Lower leg skin (tissue), 4 donors: ENCODE results near the gene KCNK15. TPM values are rescaled to one million over a fixed set of nuclear protein-coding genes. Genes with fewer than 3 reads are reported as not detected.

ENCODE experiments used
- DNase-seq, 2 donors: peaks; one replicate each; pipeline ENCODE4 v3.0.0-alpha.2; 2019; ENCODE audit warnings: low spot score in 2 of 2
- H3K4me3 ChIP-seq: fragments of 200-600 bp; sonication (generic); 2 replicates; pipeline ENCODE4 v1.5.1; 2017; ENCODE audit warnings: mild to moderate bottlenecking, low read depth; ENCODE audit not compliant: poor library complexity, severe bottlenecking
- CTCF ChIP-seq, 3 donors: fragments of 450-650 bp; IDR thresholded peaks; one replicate each; pipeline ENCODE4 v1.5.1; 2016; ENCODE audit warnings: antibody characterized with exemption in 3 of 3, mild to moderate bottlenecking in 3 of 3, moderate library complexity in 2 of 3
- POLR2A ChIP-seq, 2 donors: fragments of 450-650 bp; IDR thresholded peaks; one replicate each; pipeline ENCODE4 v1.6.1; 2016 to 2017; ENCODE audit warnings: antibody characterized with exemption in 2 of 2, mild to moderate bottlenecking in 1 of 2, moderate library complexity in 1 of 2
- WGBS, 2 donors: methylation state at CpG; one replicate each; pipeline ENCODE4 v1.1.5; 2018; 5-methylcytosine and 5-hydroxymethylcytosine counted together
- intact Hi-C: fragments of 100-400 bp; cut with DNase I; formaldehyde crosslinking; loops from one replicate; pipeline ENCODE4 v1.15.0; 2023; ENCODE audit warnings: low total_unique reads
- total RNA-seq, 4 donors: library from RNA; depleted of rRNA; stranded (reverse); fragments of >200 nt; gene quantifications; one replicate each; pipeline ENCODE4 v1.1.0, GENCODE V29; 2016

The KCNK15 gene
- total RNA-seq, 4 donors from 2014 or later = 1.5 to 3.5 (median 2.5) TPM

DNA sequence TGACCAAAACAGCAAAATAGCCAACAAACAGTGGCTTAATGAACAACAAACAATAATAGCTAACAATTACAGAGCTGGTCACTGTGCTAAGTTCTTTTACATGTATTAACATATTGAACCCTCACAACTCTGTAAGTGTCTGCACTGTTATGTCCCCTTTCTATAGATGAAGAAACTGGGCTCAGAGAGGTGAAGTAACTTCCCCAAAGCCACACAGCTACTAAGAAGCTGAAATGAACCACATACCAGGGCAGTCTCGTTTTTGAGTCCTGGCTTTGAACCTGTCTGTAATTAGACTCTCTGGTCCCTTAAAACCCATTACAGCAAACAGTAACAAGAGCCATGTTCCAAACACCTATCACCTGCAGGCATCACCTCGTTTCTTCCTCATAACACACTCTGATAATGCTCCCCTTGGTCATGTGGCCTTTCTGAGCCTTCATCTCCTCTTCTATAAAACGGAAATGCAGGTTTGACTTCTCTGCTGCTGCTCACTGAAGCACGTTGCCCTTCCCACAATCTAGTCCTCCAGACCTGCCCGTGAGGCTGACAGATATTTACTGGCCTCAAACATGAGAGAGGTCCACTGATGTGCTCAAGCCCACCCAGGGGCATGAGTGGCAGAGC, 23.3 kb downstream of the KCNK15 start:
- no peak overlapping the region for H3K4me3 ChIP-seq
- 38 to 48% methylated on average over 5 of the region's 5 CpGs for WGBS, 2 donors
- DNase-seq = no peak
- no peak for TF ChIP-seq POLR2A (IDR thresholded peaks at IDR 0.05)
- no peak for TF ChIP-seq CTCF (IDR thresholded peaks at IDR 0.05)
- intact Hi-C loops = no loop called here

DNA sequence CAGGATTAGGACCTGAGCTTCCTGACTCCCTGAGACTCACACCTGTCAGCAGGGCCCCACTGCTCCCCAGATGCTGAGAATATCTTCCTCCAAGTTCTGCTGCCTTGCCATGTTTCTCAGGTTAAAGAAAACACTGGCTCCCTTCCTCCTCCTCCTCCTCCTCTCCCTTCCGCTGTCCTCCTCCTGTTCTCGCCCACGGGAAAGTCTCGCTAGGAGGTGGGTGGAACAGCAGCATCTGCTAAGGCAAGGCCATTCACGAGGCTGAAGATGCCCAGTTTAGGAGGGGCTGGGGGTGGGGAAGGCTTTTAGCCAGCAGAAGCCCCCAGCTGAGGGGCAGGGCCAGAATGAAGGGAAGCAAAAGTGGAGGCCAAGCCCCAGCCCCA, 23.8 kb downstream of the KCNK15 start:
- H3K4me3 ChIP-seq = no peak overlapping the region
- no peak for DNase-seq
- intact Hi-C loops = no loop called here
- WGBS, 2 donors = 42 to 44% methylated on average over 5 of the region's 5 CpGs
- TF ChIP-seq CTCF (IDR thresholded peaks at IDR 0.05) (no peak), POLR2A (IDR thresholded peaks at IDR 0.05) (no peak)

DNA sequence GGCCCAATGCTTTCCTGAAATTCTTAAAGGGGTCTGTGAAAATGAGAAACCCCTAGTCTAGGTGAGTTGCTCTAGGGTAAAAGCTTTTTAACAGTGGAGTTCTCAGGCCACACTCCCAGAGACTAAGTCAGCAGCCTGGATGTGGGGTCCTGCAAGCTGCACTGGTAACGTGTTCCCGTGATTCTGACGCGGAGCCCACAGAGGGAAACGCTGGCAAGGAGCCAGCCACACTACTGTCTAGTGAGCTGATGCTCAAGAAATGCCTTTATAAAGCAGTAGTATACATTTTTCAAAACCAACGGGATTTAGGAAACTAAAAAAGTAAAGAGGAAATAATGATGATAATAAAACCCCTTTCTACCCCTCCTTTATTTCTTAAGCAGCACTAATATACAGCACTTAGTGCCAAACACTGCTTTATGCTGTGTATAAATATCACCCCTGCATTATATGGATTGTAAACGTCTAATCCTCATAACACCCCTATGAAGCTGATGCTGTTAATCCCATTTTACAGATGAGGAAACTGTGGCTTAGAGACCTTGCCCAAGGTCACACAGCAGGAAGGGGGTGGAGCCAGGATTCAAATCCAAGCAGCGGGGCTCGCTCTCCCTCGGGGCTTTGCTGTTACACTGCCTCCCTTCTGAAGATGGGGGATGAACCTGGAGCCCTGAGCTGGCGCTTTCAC, 25.0 kb downstream of the KCNK15 start:
- no peak overlapping the region for H3K4me3 ChIP-seq
- intact Hi-C loops = no loop called here
- DNase-seq = no peak
- 45% methylated on average over 10 to 11 of the region's 11 CpGs for WGBS, 2 donors
- TF ChIP-seq CTCF (IDR thresholded peaks at IDR 0.05) (no peak), POLR2A (IDR thresholded peaks at IDR 0.05) (no peak)

DNA sequence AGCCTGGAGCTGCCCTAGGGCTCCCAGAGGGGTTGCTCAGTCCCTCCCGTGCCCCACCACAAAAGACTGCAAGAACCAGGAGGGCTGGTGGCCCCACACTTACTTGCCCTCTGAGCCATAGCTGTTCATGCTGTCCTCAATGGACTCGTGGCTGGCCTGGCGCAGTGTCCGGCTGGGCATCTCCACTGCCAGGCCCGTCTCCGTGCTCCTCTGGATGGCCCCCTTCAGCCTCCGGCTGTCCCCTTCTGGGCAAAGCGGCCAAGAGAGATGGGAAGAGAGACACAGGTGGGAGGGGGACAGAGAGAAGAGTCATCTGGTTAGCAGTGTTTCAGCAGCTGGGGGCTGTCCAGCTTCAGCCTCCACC, 25.5 kb downstream of the KCNK15 start:
- WGBS, 2 donors = 76 to 84% methylated on average over 7 to 8 of the region's 8 CpGs
- intact Hi-C loops = no loop called here
- DNase-seq = no peak
- no peak for TF ChIP-seq POLR2A (IDR thresholded peaks at IDR 0.05)
- TF ChIP-seq CTCF (IDR thresholded peaks at IDR 0.05) = no peak
- no peak overlapping the region for H3K4me3 ChIP-seq

DNA sequence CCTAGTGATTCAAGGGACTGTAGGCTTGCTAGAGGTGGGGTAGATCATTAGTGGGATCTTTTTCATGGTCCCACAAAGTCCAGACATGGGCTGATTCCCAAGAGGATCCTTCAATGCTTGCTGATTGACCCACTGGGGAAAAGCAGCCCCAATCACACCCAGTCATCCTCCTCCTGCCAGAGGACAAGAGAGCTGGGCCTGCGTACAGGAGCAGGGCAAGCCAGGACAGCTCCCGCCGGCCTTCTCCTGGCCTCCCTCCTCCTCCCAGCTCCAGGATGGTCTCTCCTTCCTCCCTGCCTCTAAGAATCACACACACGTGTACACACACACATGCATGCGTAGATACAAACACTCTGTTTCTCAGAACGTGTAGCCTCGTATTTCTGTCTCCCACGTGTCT, 27.0 kb downstream of the KCNK15 start:
- no peak for TF ChIP-seq POLR2A (IDR thresholded peaks at IDR 0.05)
- no peak for TF ChIP-seq CTCF (IDR thresholded peaks at IDR 0.05)
- intact Hi-C loops = no loop called here
- no peak overlapping the region for H3K4me3 ChIP-seq
- WGBS, 2 donors = 37 to 52% methylated on average over 8 of the region's 8 CpGs
- no peak for DNase-seq
